Epithelial cell of proximal tubule (primary cell): ENCODE measurements around the gene UBR3. TPM values are rescaled to one million over a fixed set of nuclear protein-coding genes. Genes with fewer than 3 reads are reported as not detected.
"Not testable (repeated sequence)": the region's sequence is repeated elsewhere in the genome, so short reads cannot be mapped to it uniquely, and the experiment has no call there.

Experiments used
- DNase-seq: peaks from one replicate; pipeline ENCODE4 v3.0.0-alpha.2; 2011; ENCODE audit warnings: low read depth
- H3K4me3 ChIP-seq: 2 replicates; pipeline ENCODE4 v1.5.1; 2011; ENCODE audit warnings: low read depth, mild to moderate bottlenecking, low read length
- total RNA-seq: library from RNA; depleted of rRNA; stranded (reverse); fragments of >200 nt; gene quantifications from 2 replicates; pipeline ENCODE4 v1.2.3, GENCODE V29; 2015
- TF ChIP-seq, protein P1 (sequence below): conservative IDR thresholded peaks from 2 replicates; pipeline ENCODE4 v1.5.1; 2012; ENCODE audit warnings: low read depth, mild to moderate bottlenecking, low read length

The UBR3 gene
- total RNA-seq, 1 donor from 2014 or later: 10.7 TPM

DNA sequence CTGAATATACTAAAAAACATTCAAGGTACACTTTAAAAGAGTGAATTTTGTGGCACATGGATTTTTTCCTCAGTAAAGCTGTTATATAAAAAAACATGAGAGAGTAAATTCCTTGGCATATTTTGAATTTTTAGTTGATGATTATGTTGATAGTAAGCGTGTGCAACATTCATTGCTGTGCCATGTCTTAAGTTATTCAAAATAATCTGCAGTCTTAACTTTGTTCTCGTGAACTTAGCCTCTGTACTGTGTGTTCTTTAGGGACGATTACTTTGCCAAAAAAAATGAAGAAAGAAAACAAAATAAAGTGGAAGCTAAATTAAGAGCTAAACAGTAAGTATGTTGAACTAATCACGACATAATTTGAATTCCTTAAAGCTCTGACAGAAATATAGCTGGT, 19.0 kb upstream of the UBR3 start:
- no peak for DNase-seq
- TF ChIP-seq, protein P1, sequence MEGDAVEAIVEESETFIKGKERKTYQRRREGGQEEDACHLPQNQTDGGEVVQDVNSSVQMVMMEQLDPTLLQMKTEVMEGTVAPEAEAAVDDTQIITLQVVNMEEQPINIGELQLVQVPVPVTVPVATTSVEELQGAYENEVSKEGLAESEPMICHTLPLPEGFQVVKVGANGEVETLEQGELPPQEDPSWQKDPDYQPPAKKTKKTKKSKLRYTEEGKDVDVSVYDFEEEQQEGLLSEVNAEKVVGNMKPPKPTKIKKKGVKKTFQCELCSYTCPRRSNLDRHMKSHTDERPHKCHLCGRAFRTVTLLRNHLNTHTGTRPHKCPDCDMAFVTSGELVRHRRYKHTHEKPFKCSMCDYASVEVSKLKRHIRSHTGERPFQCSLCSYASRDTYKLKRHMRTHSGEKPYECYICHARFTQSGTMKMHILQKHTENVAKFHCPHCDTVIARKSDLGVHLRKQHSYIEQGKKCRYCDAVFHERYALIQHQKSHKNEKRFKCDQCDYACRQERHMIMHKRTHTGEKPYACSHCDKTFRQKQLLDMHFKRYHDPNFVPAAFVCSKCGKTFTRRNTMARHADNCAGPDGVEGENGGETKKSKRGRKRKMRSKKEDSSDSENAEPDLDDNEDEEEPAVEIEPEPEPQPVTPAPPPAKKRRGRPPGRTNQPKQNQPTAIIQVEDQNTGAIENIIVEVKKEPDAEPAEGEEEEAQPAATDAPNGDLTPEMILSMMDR: no peak
- no peak overlapping the region for H3K4me3 ChIP-seq

DNA sequence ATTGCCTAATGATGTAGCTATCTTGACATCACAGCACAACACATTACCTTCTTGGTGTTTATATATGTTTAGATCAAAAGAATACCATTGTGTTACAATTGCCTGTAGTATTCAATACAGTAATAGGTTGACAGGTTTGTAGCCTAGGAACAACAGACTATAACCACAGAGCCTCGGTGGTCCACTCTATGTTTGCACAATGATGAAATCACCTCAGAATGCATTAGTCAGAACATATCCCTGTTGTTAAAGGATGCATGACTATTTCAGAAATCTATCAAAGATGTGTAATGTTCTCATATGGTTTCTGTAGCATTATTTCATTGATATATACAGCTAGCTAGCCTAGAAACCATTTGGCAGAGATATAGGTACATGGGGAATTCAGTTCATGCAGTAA, 11.4 kb upstream of the UBR3 start:
- no peak overlapping the region for H3K4me3 ChIP-seq
- TF ChIP-seq, protein P1: no peak
- no peak for DNase-seq

DNA sequence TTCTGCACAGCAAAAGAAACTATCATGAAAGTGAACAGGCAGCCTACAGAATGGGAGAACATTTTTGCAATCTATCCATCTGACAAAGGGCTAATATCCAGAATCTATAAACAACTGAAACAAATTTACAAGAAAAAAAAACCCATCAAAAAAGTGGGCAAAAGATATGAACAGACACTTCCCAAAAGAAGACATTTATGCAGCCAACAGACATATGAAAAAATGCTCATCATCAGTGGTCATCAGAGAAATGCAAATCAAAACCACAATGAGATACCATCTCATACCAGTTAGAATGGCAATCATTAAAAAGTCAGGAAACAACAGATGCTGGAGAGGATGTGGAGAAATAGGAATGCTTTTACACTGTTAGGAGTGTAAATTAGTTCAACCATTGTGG, 10.3 kb upstream of the UBR3 start:
- H3K4me3 ChIP-seq: not testable (repeated sequence)

DNA sequence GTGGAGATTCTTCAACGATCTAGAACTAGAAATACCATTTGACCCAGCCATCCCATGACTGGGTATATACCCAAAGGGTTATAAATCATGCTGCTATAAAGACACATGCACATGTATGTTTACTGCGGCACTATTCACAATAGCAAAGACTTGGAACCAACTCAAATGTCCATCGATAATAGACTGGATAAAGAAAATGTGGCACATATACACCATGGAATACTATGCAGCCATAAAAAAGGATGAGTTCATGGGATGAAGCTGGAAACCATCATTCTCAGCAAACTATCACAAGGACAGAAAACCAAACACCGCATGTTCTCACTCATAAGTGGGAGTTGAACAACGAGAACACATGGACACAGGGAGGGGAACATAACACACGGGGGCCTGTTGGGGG, 9.9 kb upstream of the UBR3 start:
- DNase-seq, H3K4me3 ChIP-seq: not testable (repeated sequence)

More for the DNA sequence above, 10.3 kb upstream of the UBR3 start:
- DNase-seq: not testable (repeated sequence)

DNA sequence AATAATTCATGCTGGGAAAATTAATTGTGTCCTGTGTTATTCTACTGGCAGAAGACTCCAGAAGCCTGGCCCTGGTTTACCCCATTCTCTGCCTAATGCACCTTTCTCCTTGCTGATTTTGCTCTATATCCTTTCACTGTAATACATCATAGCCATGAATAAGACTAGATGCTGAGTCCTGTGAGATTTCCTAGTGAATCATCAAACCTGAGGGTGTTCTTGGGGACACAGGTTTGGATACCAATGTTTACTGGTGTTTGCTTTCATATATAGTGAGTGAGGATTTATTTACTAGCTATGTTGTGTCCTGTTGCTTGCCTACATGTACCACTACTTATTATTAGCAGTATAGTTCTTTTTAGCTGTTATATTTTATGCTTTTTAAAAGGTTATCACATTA, 9.0 kb upstream of the UBR3 start:
- TF ChIP-seq, protein P1: no peak
- DNase-seq: no peak
- H3K4me3 ChIP-seq: no peak overlapping the region

DNA sequence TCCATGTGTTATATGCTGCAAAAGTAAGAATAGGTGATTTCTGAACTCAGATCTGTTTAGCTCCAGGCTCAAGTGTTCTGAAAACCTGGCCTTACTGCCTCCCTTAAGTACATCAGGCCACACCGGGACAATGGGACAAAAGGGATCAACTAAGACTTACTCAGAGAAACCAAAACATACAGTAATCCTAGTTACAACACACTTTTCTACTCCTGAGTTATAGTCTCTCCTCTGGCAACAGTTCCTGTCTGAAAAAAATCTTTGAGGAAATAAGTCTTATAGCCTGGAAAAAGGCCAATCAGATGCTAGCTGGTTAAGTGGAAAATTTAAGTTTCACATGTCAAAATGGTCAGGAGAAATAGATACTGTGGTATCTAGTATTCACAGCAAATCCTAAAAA, 8.1 kb upstream of the UBR3 start:
- TF ChIP-seq, protein P1: no peak
- no peak for DNase-seq
- H3K4me3 ChIP-seq: no peak overlapping the region

DNA sequence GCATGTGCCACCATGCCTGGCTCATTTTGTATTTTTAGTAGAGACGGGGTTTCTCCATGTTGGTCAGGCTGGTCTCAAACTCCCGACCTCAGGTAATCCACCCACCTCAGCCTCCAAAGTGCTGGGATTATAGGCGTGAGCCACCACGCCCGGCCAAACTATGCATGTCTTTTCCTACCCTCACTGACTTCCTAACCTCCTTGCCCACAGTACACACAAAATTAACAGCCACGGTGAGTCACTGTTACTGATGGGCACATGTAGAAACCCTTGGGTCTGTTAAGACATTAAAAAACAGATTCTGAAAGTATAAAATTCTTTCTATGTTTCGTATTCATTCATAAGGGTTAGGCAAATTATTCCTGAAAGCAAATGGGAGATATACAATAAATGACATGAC, 7.2 kb upstream of the UBR3 start:
- DNase-seq, H3K4me3 ChIP-seq: not testable (repeated sequence)

DNA sequence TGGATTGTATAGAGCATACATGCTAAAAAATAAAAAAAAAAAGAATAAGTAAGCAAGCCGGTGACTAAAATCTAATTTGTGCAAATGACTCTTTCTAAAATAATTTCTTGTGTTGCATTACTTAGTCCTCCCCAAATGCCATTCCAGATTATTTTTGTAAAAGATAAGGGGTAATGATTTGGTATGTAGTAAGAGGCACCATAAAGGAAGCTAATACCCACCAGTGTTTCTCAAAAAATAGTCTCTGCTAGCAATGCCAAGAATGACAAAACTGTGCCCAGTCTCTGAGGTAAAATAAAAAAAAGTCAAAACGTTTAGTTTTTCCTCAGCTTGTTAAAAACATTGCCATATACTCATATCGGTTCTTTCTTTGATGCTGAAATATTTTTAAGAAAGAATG, 5.2 kb upstream of the UBR3 start:
- DNase-seq: no peak
- TF ChIP-seq, protein P1: no peak
- no peak overlapping the region for H3K4me3 ChIP-seq

DNA sequence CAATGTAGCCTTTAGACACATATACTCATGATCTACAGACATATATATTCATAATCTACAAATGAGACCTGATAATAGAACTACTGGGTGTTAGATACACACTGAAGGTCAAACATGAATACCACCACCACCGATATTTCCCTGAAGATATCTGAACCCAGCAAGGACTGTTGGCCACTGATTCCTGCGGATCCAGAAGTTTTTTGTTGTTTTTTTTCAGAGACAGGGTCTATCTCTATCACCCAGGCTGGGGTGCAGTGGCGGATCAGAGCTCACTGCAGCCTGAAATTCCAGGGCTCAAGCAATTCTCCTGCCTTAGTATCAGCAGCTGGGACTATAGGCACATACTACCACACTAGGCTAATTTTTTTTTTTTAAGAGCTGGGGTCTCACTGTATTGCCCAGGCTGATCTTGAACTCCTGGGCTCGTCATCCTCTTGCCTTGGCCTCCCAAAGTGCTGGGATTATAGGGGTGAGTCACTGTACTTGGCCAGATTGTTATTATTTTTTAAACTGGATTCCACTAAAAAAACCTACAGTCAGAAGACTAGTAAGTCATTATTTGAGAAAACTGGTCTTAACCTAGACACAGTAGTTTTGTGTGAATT, 4.4 kb upstream of the UBR3 start:
- TF ChIP-seq, protein P1: no peak
- no peak for DNase-seq
- H3K4me3 ChIP-seq: no peak overlapping the region
